Vagina (tissue), 2 donors: ENCODE data around the gene RCAN1.

Experiments
- POLR2A ChIP-seq, 2 donors: fragments of 450-650 bp; IDR thresholded peaks; one replicate each; pipeline ENCODE4 v1.6.1; 2017; ENCODE audit warnings: antibody characterized with exemption in 2 of 2, mild to moderate bottlenecking in 2 of 2, moderate library complexity in 2 of 2
- POLR2AphosphoS5 ChIP-seq, 2 donors: sonication (generic); formaldehyde crosslinking; IDR thresholded peaks; one replicate each; pipeline ENCODE4 v1.9.0; 2017; ENCODE audit warnings: antibody characterized with exemption in 2 of 2, mild to moderate bottlenecking in 2 of 2, low read depth in 1 of 2; ENCODE audit not compliant: insufficient read depth in 1 of 2
- TF ChIP-seq, protein P1 (sequence below), 3 experiments: fragments of 450-650 bp in 2 of 3; fragments of 200-600 bp in 1 of 3; sonication (generic) in 1 of 3; IDR thresholded peaks; one replicate each; pipeline ENCODE4 v1.5.1; 2017 to 2019; ENCODE audit warnings: antibody characterized with exemption in 3 of 3, mild to moderate bottlenecking in 2 of 3, moderate library complexity in 2 of 3

DNA sequence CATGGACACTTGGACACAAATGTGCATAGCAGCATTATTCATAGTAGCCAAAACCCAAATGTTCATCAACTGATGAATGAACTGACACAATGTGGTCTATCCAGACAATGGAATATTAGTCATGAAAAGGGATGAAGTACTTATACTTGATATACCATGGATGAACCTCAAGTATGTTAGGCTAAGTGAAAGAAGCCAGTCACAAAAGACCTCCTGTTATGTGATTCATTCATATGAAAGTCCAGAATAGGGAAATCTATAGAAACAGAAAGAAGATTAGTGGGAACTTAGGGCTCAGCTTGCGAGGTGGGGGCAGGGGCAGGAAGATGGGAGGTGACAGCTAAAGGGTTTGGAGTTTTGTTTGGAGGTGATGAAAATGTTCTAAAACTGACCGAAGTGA lies 110.3 kb downstream of the RCAN1 start:
- TF ChIP-seq, protein P1, sequence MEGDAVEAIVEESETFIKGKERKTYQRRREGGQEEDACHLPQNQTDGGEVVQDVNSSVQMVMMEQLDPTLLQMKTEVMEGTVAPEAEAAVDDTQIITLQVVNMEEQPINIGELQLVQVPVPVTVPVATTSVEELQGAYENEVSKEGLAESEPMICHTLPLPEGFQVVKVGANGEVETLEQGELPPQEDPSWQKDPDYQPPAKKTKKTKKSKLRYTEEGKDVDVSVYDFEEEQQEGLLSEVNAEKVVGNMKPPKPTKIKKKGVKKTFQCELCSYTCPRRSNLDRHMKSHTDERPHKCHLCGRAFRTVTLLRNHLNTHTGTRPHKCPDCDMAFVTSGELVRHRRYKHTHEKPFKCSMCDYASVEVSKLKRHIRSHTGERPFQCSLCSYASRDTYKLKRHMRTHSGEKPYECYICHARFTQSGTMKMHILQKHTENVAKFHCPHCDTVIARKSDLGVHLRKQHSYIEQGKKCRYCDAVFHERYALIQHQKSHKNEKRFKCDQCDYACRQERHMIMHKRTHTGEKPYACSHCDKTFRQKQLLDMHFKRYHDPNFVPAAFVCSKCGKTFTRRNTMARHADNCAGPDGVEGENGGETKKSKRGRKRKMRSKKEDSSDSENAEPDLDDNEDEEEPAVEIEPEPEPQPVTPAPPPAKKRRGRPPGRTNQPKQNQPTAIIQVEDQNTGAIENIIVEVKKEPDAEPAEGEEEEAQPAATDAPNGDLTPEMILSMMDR (IDR thresholded peaks at IDR 0.05), result no peak
- TF ChIP-seq POLR2A (IDR thresholded peaks at IDR 0.05), result no peak
- TF ChIP-seq POLR2AphosphoS5 (IDR thresholded peaks at IDR 0.05; ENCODE audit: insufficient read depth in 1 of 2, low read depth in 1 of 2), result no peak
